ENCODE measurements around the gene RGS14.
A peak's percentile ranks its signal among the peaks of the same experiment; 100 is the strongest.
"Not testable (repeated sequence)": the region's sequence is repeated elsewhere in the genome, so short reads cannot be mapped to it uniquely, and the experiment has no call there.

Gene RGS14

GRCh38 chr5:177350776-177351391, 6.8 kb upstream of the RGS14 start:
- DNase-seq = no peak

- peak; percentile 91 for DNase-seq
Observed at GRCh38 chr5:177351392-177352329, 6.1 kb upstream of the RGS14 start, which contains the start of gene LMAN2. TSS of gene LMAN2 (minus strand) at chr5:177351668. CDS start at chr5:177351647, 21 bp downstream.

GRCh38 chr5:177353093-177353492, 4.6 kb upstream of the RGS14 start:
- DNase-seq = no peak

GRCh38 chr5:177354256-177354655, 3.5 kb upstream of the RGS14 start:
- DNase-seq = no peak

GRCh38 chr5:177354711-177355110, 3.0 kb upstream of the RGS14 start:
- no peak for DNase-seq

GRCh38 chr5:177355162-177355867, 2.4 kb upstream of the RGS14 start:
- DNase-seq = no peak

GRCh38 chr5:177355868-177356168, 1.9 kb upstream of the RGS14 start:
- no peak for DNase-seq

- no peak for DNase-seq
Observed at GRCh38 chr5:177356746-177357145, 978 bp upstream of the RGS14 start.

- DNase-seq = no peak
Observed at GRCh38 chr5:177357146-177357458, 622 bp upstream of the RGS14 start.

- DNase-seq = no peak
Observed at GRCh38 chr5:177358370-177358819, 671 bp downstream of the RGS14 start.

- no peak for DNase-seq
Observed at GRCh38 chr5:177359451-177359851, 1.7 kb downstream of the RGS14 start.

- DNase-seq = no peak
Observed at GRCh38 chr5:177359860-177360259, 2.1 kb downstream of the RGS14 start.

GRCh38 chr5:177360740-177361139, 3.0 kb downstream of the RGS14 start:
- not testable (repeated sequence) for DNase-seq

- DNase-seq = no peak
Observed at GRCh38 chr5:177361418-177362291, 3.9 kb downstream of the RGS14 start.

GRCh38 chr5:177362292-177362609, 4.5 kb downstream of the RGS14 start:
- no peak for DNase-seq

GRCh38 chr5:177362610-177363507, 5.1 kb downstream of the RGS14 start:
- DNase-seq = peak; percentile 45

- DNase-seq = no peak
Observed at GRCh38 chr5:177363565-177363964, 5.8 kb downstream of the RGS14 start.

GRCh38 chr5:177364159-177364962, 6.6 kb downstream of the RGS14 start:
- no peak for DNase-seq

GRCh38 chr5:177365845-177366527, 8.3 kb downstream of the RGS14 start:
- DNase-seq = no peak
